Uterus (tissue), 2 donors: ENCODE data around the gene LAMC3.

Experiments used
- POLR2A ChIP-seq, 2 donors: fragments of 450-650 bp; IDR thresholded peaks; one replicate each; pipeline ENCODE4 v1.6.1; 2016; ENCODE audit warnings: antibody characterized with exemption in 2 of 2, mild to moderate bottlenecking in 1 of 2, moderate library complexity in 1 of 2
- TF ChIP-seq, protein P1 (sequence below), 4 experiments: fragments of 200-600 bp in 2 of 4; fragments of 450-650 bp in 2 of 4; sonication (generic) in 2 of 4; IDR thresholded peaks; one replicate each; pipeline ENCODE4 v1.5.1; 2016 to 2019; ENCODE audit warnings: antibody characterized with exemption in 4 of 4, mild to moderate bottlenecking in 2 of 4, moderate library complexity in 1 of 4

DNA sequence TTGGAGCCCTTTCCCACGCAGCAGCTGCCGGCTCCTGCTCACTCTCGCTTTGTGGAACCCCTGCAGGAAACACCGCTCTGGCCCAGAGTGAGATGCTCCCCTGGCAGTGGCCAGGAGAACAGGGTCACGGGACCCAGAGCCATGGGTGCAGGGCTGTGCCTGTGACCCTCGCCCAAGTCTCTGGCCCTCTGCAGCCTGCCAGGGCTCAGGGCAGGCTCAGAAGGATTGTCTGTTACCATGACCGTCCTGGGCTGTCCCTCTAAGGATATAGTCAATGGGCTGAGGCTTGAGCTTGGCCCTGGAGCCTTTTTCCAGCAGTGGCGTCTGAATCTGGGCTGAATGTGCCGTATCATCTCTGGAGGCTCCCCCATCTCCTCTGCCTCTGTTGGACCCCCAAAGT, 58.7 kb downstream of the LAMC3 start:
- TF ChIP-seq, protein P1, sequence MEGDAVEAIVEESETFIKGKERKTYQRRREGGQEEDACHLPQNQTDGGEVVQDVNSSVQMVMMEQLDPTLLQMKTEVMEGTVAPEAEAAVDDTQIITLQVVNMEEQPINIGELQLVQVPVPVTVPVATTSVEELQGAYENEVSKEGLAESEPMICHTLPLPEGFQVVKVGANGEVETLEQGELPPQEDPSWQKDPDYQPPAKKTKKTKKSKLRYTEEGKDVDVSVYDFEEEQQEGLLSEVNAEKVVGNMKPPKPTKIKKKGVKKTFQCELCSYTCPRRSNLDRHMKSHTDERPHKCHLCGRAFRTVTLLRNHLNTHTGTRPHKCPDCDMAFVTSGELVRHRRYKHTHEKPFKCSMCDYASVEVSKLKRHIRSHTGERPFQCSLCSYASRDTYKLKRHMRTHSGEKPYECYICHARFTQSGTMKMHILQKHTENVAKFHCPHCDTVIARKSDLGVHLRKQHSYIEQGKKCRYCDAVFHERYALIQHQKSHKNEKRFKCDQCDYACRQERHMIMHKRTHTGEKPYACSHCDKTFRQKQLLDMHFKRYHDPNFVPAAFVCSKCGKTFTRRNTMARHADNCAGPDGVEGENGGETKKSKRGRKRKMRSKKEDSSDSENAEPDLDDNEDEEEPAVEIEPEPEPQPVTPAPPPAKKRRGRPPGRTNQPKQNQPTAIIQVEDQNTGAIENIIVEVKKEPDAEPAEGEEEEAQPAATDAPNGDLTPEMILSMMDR (IDR thresholded peaks at IDR 0.05): no peak
- no peak for TF ChIP-seq POLR2A (IDR thresholded peaks at IDR 0.05)
